Ectodermal cell (in vitro differentiated cells): ENCODE results near the gene ARMC5. TPM values are rescaled to one million over a fixed set of nuclear protein-coding genes. Genes with fewer than 3 reads are reported as not detected.
"Not testable (repeated sequence)": the region's sequence is repeated elsewhere in the genome, so short reads cannot be mapped to it uniquely, and the experiment has no call there.

Source experiments
- H3K27ac ChIP-seq: 2 replicates; pipeline ENCODE4 v1.7.0; 2013; ENCODE audit warnings: mild to moderate bottlenecking, low read depth, low read length; ENCODE audit not compliant: insufficient read depth, poor library complexity, severe bottlenecking
- H3K27me3 ChIP-seq: 2 replicates; pipeline ENCODE4 v1.7.0; 2013; ENCODE audit warnings: mild to moderate bottlenecking, low read length; ENCODE audit not compliant: insufficient read depth, control insufficient read depth, poor library complexity, severe bottlenecking
- H3K36me3 ChIP-seq: one replicate; pipeline ENCODE4 v1.7.0; 2013; ENCODE audit warnings: low read length; ENCODE audit not compliant: control insufficient read depth, insufficient read depth
- H3K4me1 ChIP-seq: one replicate; pipeline ENCODE4 v1.7.0; 2013; ENCODE audit warnings: low read length; ENCODE audit not compliant: control insufficient read depth, insufficient read depth
- H3K4me3 ChIP-seq: 2 replicates; pipeline ENCODE4 v1.7.0; 2013; ENCODE audit warnings: low read depth, low read length, control low read depth; ENCODE audit not compliant: insufficient read depth
- H3K9me3 ChIP-seq: 2 replicates; pipeline ENCODE4 v1.7.0; 2013; ENCODE audit warnings: mild to moderate bottlenecking, low read length, moderate library complexity; ENCODE audit not compliant: control insufficient read depth
- WGBS, 2 experiments: methylation state at CpG; one replicate each; pipeline ENCODE4 v1.1.7; 2013; ENCODE audit warnings: missing lambda C conversion rate in 2 of 2; 5-methylcytosine and 5-hydroxymethylcytosine counted together
- polyA plus RNA-seq, 4 experiments: library from polyadenylated mRNA; stranded (reverse); fragments of 50-300 nt; gene quantifications; one replicate each; pipeline ENCODE4 v1.2.3, GENCODE V29; 2013

The ARMC5 gene
- 6.7 TPM for polyA plus RNA-seq (2013, experiment 1 of 4)
- polyA plus RNA-seq (2013, experiment 2 of 4) = 8.2 TPM
- 6.2 TPM for polyA plus RNA-seq (2013, experiment 3 of 4)
- polyA plus RNA-seq (2013, experiment 4 of 4) = 7.4 TPM

- WGBS, 2 experiments = 0% methylated on average over 91 of the region's 91 CpGs
- peak within 1 kb of the TSS; percentile 95 for H3K27ac ChIP-seq
- peaks cover 14% of the 10 kb centered on the region for H3K4me1 ChIP-seq
- no peaks in the 10 kb centered on the region for H3K27me3 ChIP-seq
- no peaks in the 10 kb centered on the region for H3K36me3 ChIP-seq
- H3K9me3 ChIP-seq = no peaks in the 10 kb centered on the region
- peak within 1 kb of the TSS; percentile 64 for H3K4me3 ChIP-seq
These were observed at the start of gene ARMC5 for GRCh38 chr16:31458844-31459686. TSS of gene ARMC5 (plus strand) at chr16:31459501. CDS start at chr16:31459525, 24 bp downstream.

- Histone ChIP-seq H3K4me1 (no peaks in the 10 kb centered on the region), H3K4me3 (no peak overlapping the region), H3K36me3 (no peaks in the 10 kb centered on the region), H3K9me3 (no peaks in the 10 kb centered on the region), H3K27me3 (no peaks in the 10 kb centered on the region), H3K27ac (no peak overlapping the region)
- WGBS, 2 experiments = 88 to 90% methylated on average over 9 of the region's 9 CpGs
These were observed 49.2 kb upstream of the ARMC5 start for GRCh38 chr16:31410082-31410481.

GRCh38 chr16:31411024-31411844, 48.1 kb upstream of the ARMC5 start:
- no peaks in the 10 kb centered on the region for H3K4me1 ChIP-seq
- no peaks in the 10 kb centered on the region for H3K27me3 ChIP-seq
- no peaks in the 10 kb centered on the region for H3K36me3 ChIP-seq
- H3K4me3 ChIP-seq = no peak overlapping the region
- H3K27ac ChIP-seq = no peak overlapping the region
- 86 to 87% methylated on average over 22 of the region's 22 CpGs for WGBS, 2 experiments
- H3K9me3 ChIP-seq = no peaks in the 10 kb centered on the region

- Histone ChIP-seq H3K4me1 (no peaks in the 10 kb centered on the region), H3K36me3 (no peaks in the 10 kb centered on the region), H3K9me3 (no peaks in the 10 kb centered on the region), H3K27me3 (no peaks in the 10 kb centered on the region), H3K4me3 (no peak overlapping the region), H3K27ac (no peak overlapping the region)
- WGBS, 2 experiments = 92 to 95% methylated on average over 10 of the region's 10 CpGs
These were observed 46.6 kb upstream of the ARMC5 start for GRCh38 chr16:31412750-31413149.

- 92 to 93% methylated on average over 5 of the region's 5 CpGs for WGBS, 2 experiments
- Histone ChIP-seq H3K4me1 (no peaks in the 10 kb centered on the region), H3K27me3 (no peaks in the 10 kb centered on the region), H3K9me3 (no peaks in the 10 kb centered on the region), H3K27ac (no peak overlapping the region), H3K4me3 (no peak overlapping the region), H3K36me3 (no peaks in the 10 kb centered on the region)
These were observed 45.9 kb upstream of the ARMC5 start for GRCh38 chr16:31413381-31413780.

- 91% methylated on average over 4 of the region's 4 CpGs for WGBS, 2 experiments
- no peaks in the 10 kb centered on the region for H3K36me3 ChIP-seq
- no peak overlapping the region for H3K4me3 ChIP-seq
- H3K4me1 ChIP-seq = no peaks in the 10 kb centered on the region
- no peaks in the 10 kb centered on the region for H3K9me3 ChIP-seq
- H3K27me3 ChIP-seq = no peaks in the 10 kb centered on the region
- no peak overlapping the region for H3K27ac ChIP-seq
These were observed 45.4 kb upstream of the ARMC5 start for GRCh38 chr16:31413943-31414342.

GRCh38 chr16:31414706-31415105, 44.6 kb upstream of the ARMC5 start:
- 89 to 90% methylated on average over 4 of the region's 4 CpGs for WGBS, 2 experiments
- Histone ChIP-seq H3K4me3 (no peak overlapping the region), H3K9me3 (no peaks in the 10 kb centered on the region), H3K36me3 (no peaks in the 10 kb centered on the region), H3K4me1 (no peaks in the 10 kb centered on the region), H3K27me3 (no peaks in the 10 kb centered on the region), H3K27ac (no peak overlapping the region)

- Histone ChIP-seq H3K36me3 (no peaks in the 10 kb centered on the region), H3K4me1 (no peaks in the 10 kb centered on the region), H3K9me3 (no peaks in the 10 kb centered on the region), H3K27ac (no peak overlapping the region), H3K4me3 (no peak overlapping the region), H3K27me3 (no peaks in the 10 kb centered on the region)
- 85 to 89% methylated on average over 11 of the region's 11 CpGs for WGBS, 2 experiments
These were observed 42.9 kb upstream of the ARMC5 start for GRCh38 chr16:31416371-31416770.

- not testable (repeated sequence) for H3K27ac ChIP-seq, H3K27me3 ChIP-seq, H3K4me1 ChIP-seq, H3K36me3 ChIP-seq, H3K9me3 ChIP-seq, H3K4me3 ChIP-seq
- WGBS, 2 experiments = 67 to 89% methylated on average over 1 of the region's 2 CpGs
These were observed 42.3 kb upstream of the ARMC5 start for GRCh38 chr16:31417036-31417435.

GRCh38 chr16:31417916-31418315, 41.4 kb upstream of the ARMC5 start:
- H3K4me1 ChIP-seq = no peaks in the 10 kb centered on the region
- H3K27me3 ChIP-seq = no peaks in the 10 kb centered on the region
- no peaks in the 10 kb centered on the region for H3K36me3 ChIP-seq
- no peak overlapping the region for H3K27ac ChIP-seq
- WGBS, 2 experiments = 92 to 95% methylated on average over 5 of the region's 5 CpGs
- H3K4me3 ChIP-seq = no peak overlapping the region
- no peaks in the 10 kb centered on the region for H3K9me3 ChIP-seq
